Stimulated activated CD8-positive, alpha-beta memory T cell treated with anti-CD3 and anti-CD28 coated beads, Interleukin-7, amount 100 ng/mL, for 48 hours (primary cell): Measurements from ENCODE around the gene CISD3.

Experiments used
- DNase-seq, 2 donors: peaks; one replicate each; pipeline ENCODE4 v3.0.0-alpha.2; 2020; ENCODE audit warnings: low read depth in 1 of 2; ENCODE audit errors: extremely low read depth in 1 of 2

Gene CISD3

GRCh38 chr17:38729886-38730525, at the start of gene CISD3:
Gene CISD3 (plus strand): TSS chr17:38730341. CDS start chr17:38730359, 18 bp downstream.
- peak; percentile 70 to 85 for DNase-seq

GRCh38 chr17:38681096-38681495, 49.0 kb upstream of the CISD3 start:
- no peak for DNase-seq

GRCh38 chr17:38685491-38685890, 44.6 kb upstream of the CISD3 start:
- DNase-seq, result no peak

GRCh38 chr17:38687286-38687685, 42.9 kb upstream of the CISD3 start:
- DNase-seq, result no peak

GRCh38 chr17:38690386-38690785, 39.8 kb upstream of the CISD3 start:
- DNase-seq, result no peak

GRCh38 chr17:38691154-38691553, 39.0 kb upstream of the CISD3 start:
- no peak for DNase-seq

- no peak for DNase-seq
Measured at GRCh38 chr17:38693700-38694329, 36.3 kb upstream of the CISD3 start.

GRCh38 chr17:38697061-38697820, 32.9 kb upstream of the CISD3 start:
- no peak for DNase-seq

GRCh38 chr17:38698760-38699159, 31.4 kb upstream of the CISD3 start:
- DNase-seq, result no peak

- DNase-seq, result peak; percentile 76 to 88
Measured at GRCh38 chr17:38701504-38702165, 28.5 kb upstream of the CISD3 start.

GRCh38 chr17:38702166-38702915, 27.8 kb upstream of the CISD3 start:
- peak; percentile 69 to 70 for DNase-seq

- DNase-seq, result no peak
Measured at GRCh38 chr17:38702916-38703741, 27.0 kb upstream of the CISD3 start.

GRCh38 chr17:38703742-38704605, 26.2 kb upstream of the CISD3 start:
- DNase-seq, result peak; percentile 86 to 92

GRCh38 chr17:38704606-38705522, 25.3 kb upstream of the CISD3 start, which contains the start of gene MLLT6:
Gene MLLT6 (plus strand): TSS chr17:38705273. CDS start chr17:38705633, 360 bp downstream.
- DNase-seq, result peak in 1 of 2 donors; percentile 42

GRCh38 chr17:38705523-38705802, 24.7 kb upstream of the CISD3 start:
- no peak for DNase-seq

GRCh38 chr17:38705803-38706504, 24.2 kb upstream of the CISD3 start:
- no peak for DNase-seq

GRCh38 chr17:38706505-38707216, 23.5 kb upstream of the CISD3 start:
- no peak for DNase-seq
